ENCODE results near the gene UCKL1.
"Not testable (repeated sequence)": the region's sequence is repeated elsewhere in the genome, so short reads cannot be mapped to it uniquely, and the experiment has no call there.

The UCKL1 gene

DNA sequence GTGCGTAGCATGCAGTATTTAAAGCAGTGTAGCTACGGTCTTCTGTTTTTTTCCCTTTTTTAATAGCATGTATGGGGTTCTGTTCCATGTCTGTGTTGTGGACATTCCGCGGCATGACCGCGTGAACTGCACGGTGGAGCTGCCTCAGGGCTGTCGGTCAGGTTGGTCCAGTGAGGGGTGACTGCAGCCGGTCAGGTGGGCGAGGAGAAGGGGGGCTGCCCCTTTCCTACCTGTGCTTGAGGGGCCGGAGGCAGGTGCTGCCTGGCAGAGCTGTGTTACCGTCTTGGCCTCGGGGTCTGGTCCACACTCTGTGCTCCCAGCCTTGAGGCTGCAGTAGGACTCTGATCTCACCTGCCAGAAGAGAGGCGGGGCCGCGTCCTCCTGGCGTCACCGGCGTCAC, 24.5 kb downstream of the UCKL1 start:
- peaks cover 64 to 76% of the 10 kb centered on the region in 2 donors for H3K36me3 ChIP-seq (ENCODE audit: control insufficient read depth in 1 of 2, insufficient read depth in 2 of 2, low read length in 2 of 2)
- no peaks in the 10 kb centered on the region for H3K27me3 ChIP-seq (ENCODE audit: control insufficient read depth in 1 of 2, insufficient read depth in 2 of 2, low read length in 2 of 2)
- H3K4me3 ChIP-seq (ENCODE audit: low read depth in 1 of 2, low read length in 2 of 2), result no peak overlapping the region
- no peak overlapping the region for H3K27ac ChIP-seq (ENCODE audit: low read depth, low read length)
- H3K9ac ChIP-seq (ENCODE audit: low read depth in 1 of 2, low read length in 2 of 2), result no peak overlapping the region
- H3K4me1 ChIP-seq (ENCODE audit: control insufficient read depth in 1 of 2, insufficient read depth in 2 of 2, low read length in 2 of 2), result no peaks in the 10 kb centered on the region
- no peaks in the 10 kb centered on the region for H3K9me3 ChIP-seq (ENCODE audit: control insufficient read depth in 1 of 2, low read length in 2 of 2)

DNA sequence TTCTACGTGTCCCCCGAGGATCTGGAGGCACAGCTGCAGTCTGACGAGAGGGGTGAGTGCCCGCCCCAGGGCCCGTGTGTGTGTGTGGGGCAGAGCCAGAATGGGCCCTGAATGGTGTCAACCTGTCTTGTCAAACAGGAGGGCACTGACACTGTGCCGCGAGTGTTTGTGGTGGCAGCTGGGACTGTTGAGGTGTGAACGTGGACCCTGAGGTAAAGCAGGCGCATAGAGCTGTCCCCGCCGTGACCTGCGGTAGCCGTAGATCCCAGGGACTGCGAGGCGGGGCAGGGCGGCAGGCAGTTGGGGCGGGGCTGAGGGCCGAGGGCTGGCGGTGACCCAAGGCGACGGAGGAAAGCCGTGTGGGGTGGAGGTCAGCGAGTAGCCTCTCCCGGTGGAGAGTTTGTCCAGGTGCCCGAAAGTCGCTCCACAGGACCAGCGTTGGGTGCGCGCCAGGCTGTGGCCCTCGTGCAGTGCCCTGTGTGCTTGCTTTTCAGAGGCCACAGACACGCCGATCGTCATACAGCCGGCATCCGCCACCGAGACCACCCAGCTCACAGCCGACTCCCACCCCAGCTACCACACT, 25.2 kb downstream of the UCKL1 start:
- no peak overlapping the region for H3K27ac ChIP-seq (ENCODE audit: low read depth, low read length)
- no peaks in the 10 kb centered on the region for H3K4me1 ChIP-seq (ENCODE audit: control insufficient read depth in 1 of 2, insufficient read depth in 2 of 2, low read length in 2 of 2)
- H3K4me3 ChIP-seq (ENCODE audit: low read depth in 1 of 2, low read length in 2 of 2), result no peak overlapping the region
- H3K9ac ChIP-seq (ENCODE audit: low read depth in 1 of 2, low read length in 2 of 2), result no peak overlapping the region
- H3K36me3 ChIP-seq (ENCODE audit: control insufficient read depth in 1 of 2, insufficient read depth in 2 of 2, low read length in 2 of 2), result peaks cover 67 to 77% of the 10 kb centered on the region in 2 donors
- no peaks in the 10 kb centered on the region for H3K27me3 ChIP-seq (ENCODE audit: control insufficient read depth in 1 of 2, insufficient read depth in 2 of 2, low read length in 2 of 2)
- no peaks in the 10 kb centered on the region for H3K9me3 ChIP-seq (ENCODE audit: control insufficient read depth in 1 of 2, low read length in 2 of 2)

DNA sequence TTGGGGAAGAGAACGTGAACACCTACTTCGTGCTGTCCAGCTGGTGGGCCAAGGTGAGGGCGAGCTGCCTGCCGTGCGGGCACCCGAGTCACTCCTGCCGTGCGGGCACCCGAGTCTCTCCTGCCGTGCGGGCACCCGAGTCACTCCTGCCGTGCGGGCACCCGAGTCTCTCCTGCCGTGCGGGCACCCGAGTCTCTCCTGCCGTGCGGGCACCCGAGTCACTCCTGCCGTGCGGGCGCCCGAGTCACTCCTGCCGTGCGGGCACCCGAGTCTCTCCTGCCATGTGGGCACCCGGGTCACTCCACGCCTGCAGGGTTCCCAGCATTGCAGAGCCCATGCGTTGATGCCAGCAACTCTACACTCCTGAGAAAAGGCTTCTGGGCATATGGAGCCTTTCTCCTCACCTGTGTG, 26.7 kb downstream of the UCKL1 start:
- H3K27me3 ChIP-seq (ENCODE audit: control insufficient read depth in 1 of 2, insufficient read depth in 2 of 2, low read length in 2 of 2); H3K9me3 ChIP-seq (ENCODE audit: control insufficient read depth in 1 of 2, low read length in 2 of 2); H3K9ac ChIP-seq (ENCODE audit: low read depth in 1 of 2, low read length in 2 of 2); H3K4me1 ChIP-seq (ENCODE audit: control insufficient read depth in 1 of 2, insufficient read depth in 2 of 2, low read length in 2 of 2); H3K4me3 ChIP-seq (ENCODE audit: low read depth in 1 of 2, low read length in 2 of 2); H3K27ac ChIP-seq (ENCODE audit: low read depth, low read length): not testable (repeated sequence)
- peaks cover 52 to 61% of the 10 kb centered on the region in 2 donors for H3K36me3 ChIP-seq (ENCODE audit: control insufficient read depth in 1 of 2, insufficient read depth in 2 of 2, low read length in 2 of 2)

DNA sequence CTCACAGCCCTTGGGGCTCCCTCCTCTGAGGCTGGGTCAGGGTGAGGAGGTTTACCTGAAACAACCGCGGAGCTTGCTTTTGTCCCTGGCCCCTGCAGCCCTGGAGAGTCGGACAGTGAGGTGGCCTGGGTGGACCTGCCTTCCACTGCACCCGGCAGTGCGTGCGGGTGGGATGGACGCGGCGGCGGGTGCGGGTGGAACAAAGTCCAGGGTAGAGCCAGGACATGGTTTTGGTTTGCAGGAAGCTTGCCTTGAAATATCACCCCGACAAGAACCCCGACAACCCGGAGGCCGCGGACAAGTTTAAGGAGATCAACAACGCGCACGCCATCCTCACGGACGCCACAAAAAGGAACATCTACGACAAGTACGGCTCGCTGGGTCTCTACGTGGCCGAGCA, 27.1 kb downstream of the UCKL1 start:
- no peaks in the 10 kb centered on the region for H3K9me3 ChIP-seq (ENCODE audit: control insufficient read depth in 1 of 2, low read length in 2 of 2)
- no peaks in the 10 kb centered on the region for H3K27me3 ChIP-seq (ENCODE audit: control insufficient read depth in 1 of 2, insufficient read depth in 2 of 2, low read length in 2 of 2)
- H3K4me3 ChIP-seq (ENCODE audit: low read depth in 1 of 2, low read length in 2 of 2), result no peak overlapping the region
- no peak overlapping the region for H3K27ac ChIP-seq (ENCODE audit: low read depth, low read length)
- no peak overlapping the region for H3K9ac ChIP-seq (ENCODE audit: low read depth in 1 of 2, low read length in 2 of 2)
- H3K4me1 ChIP-seq (ENCODE audit: control insufficient read depth in 1 of 2, insufficient read depth in 2 of 2, low read length in 2 of 2), result no peaks in the 10 kb centered on the region
- peaks cover 52 to 61% of the 10 kb centered on the region in 2 donors for H3K36me3 ChIP-seq (ENCODE audit: control insufficient read depth in 1 of 2, insufficient read depth in 2 of 2, low read length in 2 of 2)

DNA sequence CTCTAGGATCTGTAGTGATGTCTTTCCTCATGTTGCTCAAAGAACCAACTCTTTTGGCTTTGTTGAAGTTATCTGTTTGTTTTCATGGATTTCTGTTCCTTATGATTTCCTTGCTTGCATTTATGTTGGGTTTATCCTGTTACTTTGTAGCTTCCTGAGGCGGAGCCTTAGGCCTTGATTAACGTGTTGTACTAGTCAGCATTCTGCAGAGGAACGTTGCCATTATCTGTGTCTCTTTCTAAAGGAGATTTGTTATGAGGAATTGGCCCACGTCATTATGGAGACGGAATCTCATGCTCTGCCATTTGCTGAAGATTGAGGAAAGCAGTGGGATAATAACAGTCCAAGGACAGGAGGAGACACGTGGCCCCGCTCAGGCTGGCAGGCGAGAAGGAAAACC, 29.9 kb downstream of the UCKL1 start:
- no peak overlapping the region for H3K9ac ChIP-seq (ENCODE audit: low read depth in 1 of 2, low read length in 2 of 2)
- H3K4me3 ChIP-seq (ENCODE audit: low read depth in 1 of 2, low read length in 2 of 2), result no peak overlapping the region
- no peak overlapping the region for H3K27ac ChIP-seq (ENCODE audit: low read depth, low read length)
- no peaks in the 10 kb centered on the region for H3K9me3 ChIP-seq (ENCODE audit: control insufficient read depth in 1 of 2, low read length in 2 of 2)
- no peaks in the 10 kb centered on the region for H3K4me1 ChIP-seq (ENCODE audit: control insufficient read depth in 1 of 2, insufficient read depth in 2 of 2, low read length in 2 of 2)
- no peaks in the 10 kb centered on the region for H3K27me3 ChIP-seq (ENCODE audit: control insufficient read depth in 1 of 2, insufficient read depth in 2 of 2, low read length in 2 of 2)
- H3K36me3 ChIP-seq (ENCODE audit: control insufficient read depth in 1 of 2, insufficient read depth in 2 of 2, low read length in 2 of 2), result peaks cover 35 to 42% of the 10 kb centered on the region in 2 donors

DNA sequence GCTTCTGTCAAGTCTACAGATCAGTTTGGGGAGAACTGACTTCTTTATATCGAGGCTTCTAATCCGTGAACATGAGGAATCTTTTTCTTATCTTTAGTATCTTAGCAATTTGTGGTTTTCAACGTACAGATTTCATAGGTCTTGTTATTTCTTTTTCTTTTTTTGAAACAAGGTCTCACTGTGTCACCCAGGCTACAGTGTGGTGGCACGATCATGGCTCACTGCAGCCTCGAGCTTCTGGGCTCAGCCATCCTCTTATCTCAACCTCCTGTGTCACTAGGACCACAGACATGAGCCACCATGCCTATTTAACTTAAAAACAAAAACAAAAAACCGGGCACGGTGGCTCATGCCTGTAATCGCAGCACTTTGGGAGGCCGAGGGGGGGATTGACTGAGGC, 32.0 kb downstream of the UCKL1 start:
- no peak overlapping the region for H3K27ac ChIP-seq (ENCODE audit: low read depth, low read length)
- no peak overlapping the region for H3K9ac ChIP-seq (ENCODE audit: low read depth in 1 of 2, low read length in 2 of 2)
- H3K4me1 ChIP-seq (ENCODE audit: control insufficient read depth in 1 of 2, insufficient read depth in 2 of 2, low read length in 2 of 2), result no peaks in the 10 kb centered on the region
- no peak overlapping the region for H3K4me3 ChIP-seq (ENCODE audit: low read depth in 1 of 2, low read length in 2 of 2)
- H3K36me3 ChIP-seq (ENCODE audit: control insufficient read depth in 1 of 2, insufficient read depth in 2 of 2, low read length in 2 of 2), result peaks cover 19 to 29% of the 10 kb centered on the region in 2 donors
- H3K9me3 ChIP-seq (ENCODE audit: control insufficient read depth in 1 of 2, low read length in 2 of 2), result no peaks in the 10 kb centered on the region
- H3K27me3 ChIP-seq (ENCODE audit: control insufficient read depth in 1 of 2, insufficient read depth in 2 of 2, low read length in 2 of 2), result no peaks in the 10 kb centered on the region

DNA sequence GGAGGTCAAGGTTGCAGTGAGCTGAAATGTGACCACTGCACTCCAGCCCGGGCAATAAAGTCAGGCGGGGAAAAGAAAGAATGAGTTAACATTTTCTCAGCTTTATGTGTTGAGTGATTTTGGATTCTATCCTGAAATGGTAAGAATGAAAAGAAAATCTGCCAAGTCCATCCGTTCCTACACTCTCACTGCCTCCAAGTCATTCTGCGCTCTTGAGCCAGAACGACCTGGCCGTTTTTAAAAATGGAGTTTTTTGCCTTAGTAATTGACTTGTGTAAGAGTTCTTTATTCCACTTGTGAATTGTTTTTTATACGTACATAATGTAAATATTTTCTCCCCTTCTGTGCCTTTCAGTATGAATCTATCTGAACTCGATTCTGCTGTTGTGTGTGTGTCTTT, 32.6 kb downstream of the UCKL1 start:
- Histone ChIP-seq H3K27me3 (ENCODE audit: control insufficient read depth in 1 of 2, insufficient read depth in 2 of 2, low read length in 2 of 2) (no peaks in the 10 kb centered on the region), H3K4me3 (ENCODE audit: low read depth in 1 of 2, low read length in 2 of 2) (no peak overlapping the region), H3K9ac (ENCODE audit: low read depth in 1 of 2, low read length in 2 of 2) (no peak overlapping the region), H3K9me3 (ENCODE audit: control insufficient read depth in 1 of 2, low read length in 2 of 2) (no peaks in the 10 kb centered on the region), H3K4me1 (ENCODE audit: control insufficient read depth in 1 of 2, insufficient read depth in 2 of 2, low read length in 2 of 2) (no peaks in the 10 kb centered on the region), H3K27ac (ENCODE audit: low read depth, low read length) (no peak overlapping the region), H3K36me3 (ENCODE audit: control insufficient read depth in 1 of 2, insufficient read depth in 2 of 2, low read length in 2 of 2) (peaks cover 17 to 25% of the 10 kb centered on the region in 2 donors)

DNA sequence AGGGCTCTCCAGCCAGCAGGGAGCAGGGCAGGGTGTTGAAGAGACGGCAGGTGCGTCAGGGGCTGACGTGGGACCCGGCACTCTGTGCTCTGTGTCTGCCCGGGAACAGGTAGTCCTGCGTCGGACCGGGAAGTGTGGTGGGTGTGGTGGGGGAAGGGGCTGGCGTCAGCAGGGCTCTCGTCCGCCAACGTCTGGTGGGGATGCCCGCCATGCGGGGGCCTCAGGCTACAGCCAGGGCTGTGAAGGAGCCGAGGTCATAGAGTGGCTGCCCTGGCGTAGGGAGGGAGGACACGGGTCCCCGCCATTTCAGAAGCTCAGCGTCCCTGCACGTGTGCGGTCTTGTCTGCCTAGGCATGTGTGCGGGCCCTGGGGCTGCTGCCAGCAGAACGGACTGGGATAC, 36.0 kb downstream of the UCKL1 start:
- H3K4me1 ChIP-seq (ENCODE audit: control insufficient read depth in 1 of 2, insufficient read depth in 2 of 2, low read length in 2 of 2), result no peaks in the 10 kb centered on the region
- H3K9ac ChIP-seq (ENCODE audit: low read depth in 1 of 2, low read length in 2 of 2), result no peak overlapping the region
- H3K9me3 ChIP-seq (ENCODE audit: control insufficient read depth in 1 of 2, low read length in 2 of 2), result no peaks in the 10 kb centered on the region
- no peaks in the 10 kb centered on the region for H3K27me3 ChIP-seq (ENCODE audit: control insufficient read depth in 1 of 2, insufficient read depth in 2 of 2, low read length in 2 of 2)
- H3K4me3 ChIP-seq (ENCODE audit: low read depth in 1 of 2, low read length in 2 of 2), result no peak overlapping the region
- peaks cover 9 to 19% of the 10 kb centered on the region in 2 donors for H3K36me3 ChIP-seq (ENCODE audit: control insufficient read depth in 1 of 2, insufficient read depth in 2 of 2, low read length in 2 of 2)
- H3K27ac ChIP-seq (ENCODE audit: low read depth, low read length), result no peak overlapping the region

DNA sequence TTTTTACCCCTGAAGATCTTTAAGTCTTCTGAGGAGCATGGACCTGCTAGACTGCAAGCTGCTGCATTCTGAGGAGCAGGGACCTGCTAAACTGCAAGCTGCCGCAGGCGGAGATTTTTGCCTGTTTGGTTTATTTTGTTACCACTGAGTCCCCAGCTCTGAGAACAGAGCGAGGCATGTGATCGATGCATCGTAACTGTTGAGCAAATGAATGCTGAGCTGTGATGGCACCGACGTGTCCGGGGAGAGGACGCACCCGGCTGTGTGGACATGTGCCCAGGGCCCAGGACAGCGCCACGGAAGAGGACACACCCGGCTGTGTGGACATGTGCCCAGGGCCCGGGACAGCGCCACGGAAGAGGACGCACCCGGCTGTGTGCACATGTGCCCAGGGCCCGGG, 37.1 kb downstream of the UCKL1 start:
- Histone ChIP-seq H3K27ac (ENCODE audit: low read depth, low read length) (no peak overlapping the region), H3K9ac (ENCODE audit: low read depth in 1 of 2, low read length in 2 of 2) (no peak overlapping the region), H3K27me3 (ENCODE audit: control insufficient read depth in 1 of 2, insufficient read depth in 2 of 2, low read length in 2 of 2) (no peaks in the 10 kb centered on the region), H3K36me3 (ENCODE audit: control insufficient read depth in 1 of 2, insufficient read depth in 2 of 2, low read length in 2 of 2) (peaks cover 9 to 23% of the 10 kb centered on the region in 2 donors), H3K4me1 (ENCODE audit: control insufficient read depth in 1 of 2, insufficient read depth in 2 of 2, low read length in 2 of 2) (no peaks in the 10 kb centered on the region), H3K4me3 (ENCODE audit: low read depth in 1 of 2, low read length in 2 of 2) (no peak overlapping the region), H3K9me3 (ENCODE audit: control insufficient read depth in 1 of 2, low read length in 2 of 2) (no peaks in the 10 kb centered on the region)

DNA sequence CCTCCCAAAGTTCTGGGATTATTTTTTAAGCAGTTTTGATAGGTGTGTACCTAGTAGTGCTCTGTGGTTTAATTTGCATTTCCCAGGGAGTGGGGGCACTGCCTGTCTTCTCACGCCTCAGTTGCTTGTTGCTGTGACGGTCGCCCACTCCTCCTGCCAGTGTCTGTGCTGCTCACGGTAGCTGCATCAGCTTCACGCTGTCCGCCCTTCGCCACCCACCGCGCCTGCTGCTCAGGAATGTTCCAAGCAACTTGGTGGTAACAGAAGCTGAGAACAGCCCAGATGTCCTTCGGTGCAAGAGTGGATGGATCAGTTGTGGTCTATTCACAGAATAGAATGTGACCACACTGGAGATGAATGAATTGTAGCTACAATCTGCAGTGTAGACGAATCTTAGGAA, 38.4 kb downstream of the UCKL1 start:
- no peaks in the 10 kb centered on the region for H3K27me3 ChIP-seq (ENCODE audit: control insufficient read depth in 1 of 2, insufficient read depth in 2 of 2, low read length in 2 of 2)
- no peak overlapping the region for H3K4me3 ChIP-seq (ENCODE audit: low read depth in 1 of 2, low read length in 2 of 2)
- H3K27ac ChIP-seq (ENCODE audit: low read depth, low read length), result no peak overlapping the region
- no peak overlapping the region for H3K9ac ChIP-seq (ENCODE audit: low read depth in 1 of 2, low read length in 2 of 2)
- peaks cover 3 to 5% of the 10 kb centered on the region in 2 donors for H3K4me1 ChIP-seq (ENCODE audit: control insufficient read depth in 1 of 2, insufficient read depth in 2 of 2, low read length in 2 of 2)
- H3K9me3 ChIP-seq (ENCODE audit: control insufficient read depth in 1 of 2, low read length in 2 of 2), result no peaks in the 10 kb centered on the region
- peaks cover 9 to 27% of the 10 kb centered on the region in 2 donors for H3K36me3 ChIP-seq (ENCODE audit: control insufficient read depth in 1 of 2, insufficient read depth in 2 of 2, low read length in 2 of 2)

All from duodenal mucosa (tissue), 2 donors.